ENCODE results near the gene FUOM.
"Not testable (repeated sequence)": the region's sequence is repeated elsewhere in the genome, so short reads cannot be mapped to it uniquely, and the experiment has no call there.

FUOM gene

GRCh38 chr10:133328358-133329343 lies 29.2 kb downstream of the FUOM start:
- no peak overlapping the region for H3K4me3 ChIP-seq (ENCODE audit: low read length)
- H3K27me3 ChIP-seq (ENCODE audit: control insufficient read depth, insufficient read depth, low read length) = peaks cover 77% of the 10 kb centered on the region
- H3K9ac ChIP-seq (ENCODE audit: low read length) = no peak overlapping the region
- peaks cover 23% of the 10 kb centered on the region for H3K4me1 ChIP-seq (ENCODE audit: control insufficient read depth, insufficient read depth, low read length)
- H3K9me3 ChIP-seq (ENCODE audit: control insufficient read depth, low read length) = no peaks in the 10 kb centered on the region
- no peaks in the 10 kb centered on the region for H3K36me3 ChIP-seq (ENCODE audit: control insufficient read depth, insufficient read depth, low read length)

- Histone ChIP-seq H3K36me3 (ENCODE audit: control insufficient read depth, insufficient read depth, low read length) (no peaks in the 10 kb centered on the region), H3K9ac (ENCODE audit: low read length) (no peak overlapping the region), H3K9me3 (ENCODE audit: control insufficient read depth, low read length) (no peaks in the 10 kb centered on the region), H3K27me3 (ENCODE audit: control insufficient read depth, insufficient read depth, low read length) (peaks cover 71% of the 10 kb centered on the region), H3K4me1 (ENCODE audit: control insufficient read depth, insufficient read depth, low read length) (peaks cover 23% of the 10 kb centered on the region), H3K4me3 (ENCODE audit: low read length) (no peak overlapping the region)
Measured at GRCh38 chr10:133327651-133328357, 30.0 kb downstream of the FUOM start.

GRCh38 chr10:133326745-133327650 lies 30.8 kb downstream of the FUOM start:
- Histone ChIP-seq H3K9ac (ENCODE audit: low read length) (no peak overlapping the region), H3K27me3 (ENCODE audit: control insufficient read depth, insufficient read depth, low read length) (peaks cover 63% of the 10 kb centered on the region), H3K9me3 (ENCODE audit: control insufficient read depth, low read length) (no peaks in the 10 kb centered on the region), H3K36me3 (ENCODE audit: control insufficient read depth, insufficient read depth, low read length) (no peaks in the 10 kb centered on the region), H3K4me1 (ENCODE audit: control insufficient read depth, insufficient read depth, low read length) (peaks cover 23% of the 10 kb centered on the region), H3K4me3 (ENCODE audit: low read length) (no peak overlapping the region)

- H3K4me1 ChIP-seq (ENCODE audit: control insufficient read depth, insufficient read depth, low read length) = peaks cover 23% of the 10 kb centered on the region
- no peaks in the 10 kb centered on the region for H3K36me3 ChIP-seq (ENCODE audit: control insufficient read depth, insufficient read depth, low read length)
- H3K9me3 ChIP-seq (ENCODE audit: control insufficient read depth, low read length) = no peaks in the 10 kb centered on the region
- H3K27me3 ChIP-seq (ENCODE audit: control insufficient read depth, insufficient read depth, low read length) = peaks cover 59% of the 10 kb centered on the region
- no peak overlapping the region for H3K9ac ChIP-seq (ENCODE audit: low read length)
- H3K4me3 ChIP-seq (ENCODE audit: low read length) = no peak overlapping the region
Measured at GRCh38 chr10:133326223-133326551, 31.6 kb downstream of the FUOM start.

GRCh38 chr10:133325440-133326222 lies 32.2 kb downstream of the FUOM start:
- Histone ChIP-seq H3K4me1 (ENCODE audit: control insufficient read depth, insufficient read depth, low read length) (peaks cover 23% of the 10 kb centered on the region), H3K9ac (ENCODE audit: low read length) (peak overlapping the region; percentile 28), H3K27me3 (ENCODE audit: control insufficient read depth, insufficient read depth, low read length) (peaks cover 54% of the 10 kb centered on the region), H3K4me3 (ENCODE audit: low read length) (no peak overlapping the region), H3K36me3 (ENCODE audit: control insufficient read depth, insufficient read depth, low read length) (no peaks in the 10 kb centered on the region), H3K9me3 (ENCODE audit: control insufficient read depth, low read length) (no peaks in the 10 kb centered on the region)

GRCh38 chr10:133324857-133325260 lies 33.0 kb downstream of the FUOM start:
- Histone ChIP-seq H3K4me3 (ENCODE audit: low read length) (no peak overlapping the region), H3K4me1 (ENCODE audit: control insufficient read depth, insufficient read depth, low read length) (peaks cover 21% of the 10 kb centered on the region)

GRCh38 chr10:133324198-133324792 lies 33.5 kb downstream of the FUOM start:
- Histone ChIP-seq H3K36me3 (ENCODE audit: control insufficient read depth, insufficient read depth, low read length) (no peaks in the 10 kb centered on the region), H3K4me3 (ENCODE audit: low read length) (no peak overlapping the region), H3K9me3 (ENCODE audit: control insufficient read depth, low read length) (no peaks in the 10 kb centered on the region), H3K9ac (ENCODE audit: low read length) (no peak overlapping the region), H3K4me1 (ENCODE audit: control insufficient read depth, insufficient read depth, low read length) (peaks cover 15% of the 10 kb centered on the region), H3K27me3 (ENCODE audit: control insufficient read depth, insufficient read depth, low read length) (peaks cover 48% of the 10 kb centered on the region)

More at GRCh38 chr10:133324857-133325260, 33.0 kb downstream of the FUOM start:
- Histone ChIP-seq H3K9ac (ENCODE audit: low read length) (peak overlapping the region; percentile 28), H3K9me3 (ENCODE audit: control insufficient read depth, low read length) (no peaks in the 10 kb centered on the region), H3K36me3 (ENCODE audit: control insufficient read depth, insufficient read depth, low read length) (no peaks in the 10 kb centered on the region), H3K27me3 (ENCODE audit: control insufficient read depth, insufficient read depth, low read length) (peaks cover 52% of the 10 kb centered on the region)

GRCh38 chr10:133322064-133322709 lies 35.6 kb downstream of the FUOM start:
- H3K4me3 ChIP-seq (ENCODE audit: low read length); H3K9ac ChIP-seq (ENCODE audit: low read length): not testable (repeated sequence)
- H3K27me3 ChIP-seq (ENCODE audit: control insufficient read depth, insufficient read depth, low read length) = peaks cover 34% of the 10 kb centered on the region

GRCh38 chr10:133320852-133321422 lies 36.9 kb downstream of the FUOM start:
- not testable (repeated sequence) for H3K4me3 ChIP-seq (ENCODE audit: low read length); H3K4me1 ChIP-seq (ENCODE audit: control insufficient read depth, insufficient read depth, low read length); H3K9ac ChIP-seq (ENCODE audit: low read length); H3K36me3 ChIP-seq (ENCODE audit: control insufficient read depth, insufficient read depth, low read length); H3K9me3 ChIP-seq (ENCODE audit: control insufficient read depth, low read length)
- H3K27me3 ChIP-seq (ENCODE audit: control insufficient read depth, insufficient read depth, low read length) = peaks cover 22% of the 10 kb centered on the region

More at GRCh38 chr10:133322064-133322709, 35.6 kb downstream of the FUOM start:
- H3K9me3 ChIP-seq (ENCODE audit: control insufficient read depth, low read length); H3K36me3 ChIP-seq (ENCODE audit: control insufficient read depth, insufficient read depth, low read length); H3K4me1 ChIP-seq (ENCODE audit: control insufficient read depth, insufficient read depth, low read length): not testable (repeated sequence)

GRCh38 chr10:133318494-133319127 lies 39.2 kb downstream of the FUOM start:
- Histone ChIP-seq H3K4me1 (ENCODE audit: control insufficient read depth, insufficient read depth, low read length) (no peaks in the 10 kb centered on the region), H3K36me3 (ENCODE audit: control insufficient read depth, insufficient read depth, low read length) (no peaks in the 10 kb centered on the region), H3K27me3 (ENCODE audit: control insufficient read depth, insufficient read depth, low read length) (peaks cover 9% of the 10 kb centered on the region), H3K4me3 (ENCODE audit: low read length) (no peak overlapping the region), H3K9me3 (ENCODE audit: control insufficient read depth, low read length) (no peaks in the 10 kb centered on the region), H3K9ac (ENCODE audit: low read length) (no peak overlapping the region)

Data from mucosa of stomach (tissue), 1 donor.